IMR-90 (cell line): Measurements from ENCODE around the gene CCR3. TPM values are rescaled to one million over a fixed set of nuclear protein-coding genes. Genes with fewer than 3 reads are reported as not detected.

Experiments
- ATAC-seq: fragments of 200-7000 bp; cut with Tn5 transposase; 2 replicates; pipeline ENCODE4 v1.9.1; 2020; ENCODE audit warnings: low read depth, mild to moderate bottlenecking, moderate library complexity
- BruUV-seq: library from RNA; stranded (reverse); fragments of 400-500 nt; replicated peaks from 2 replicates; lab custom pipeline; 2021; lab: Mats Ljungman, UMichigan
- CTCF ChIA-PET: fragments of 300-600 bp; formaldehyde crosslinking; extraction: SDS; loops from one replicate; lab custom pipeline; 2021; ENCODE audit warnings: antibody characterized with exemption; lab: Yijun Ruan, JAX
- POLR2A ChIA-PET: fragments of 300-600 bp; sonication (Branson Sonifier 250); formaldehyde crosslinking; loops from one replicate; lab custom pipeline; 2022; ENCODE audit warnings: antibody characterized with exemption; ENCODE audit not compliant: unreplicated experiment; lab: Charles Lee
- DNase-seq: peaks from one replicate; pipeline ENCODE4 v3.0.0; 2013
- H2AFZ ChIP-seq: replicated peaks from 2 replicates; pipeline ENCODE3; 2013; ENCODE audit warnings: low read length, mild to moderate bottlenecking; ENCODE audit not compliant: poor library complexity
- H2AK5ac ChIP-seq: 2 replicates; pipeline ENCODE4 v1.6.1; 2013; ENCODE audit warnings: low read depth, low read length, inconsistent platforms
- H2AK9ac ChIP-seq: replicated peaks from 2 replicates; pipeline ENCODE3; 2013; ENCODE audit warnings: mild to moderate bottlenecking, low read depth, low read length, moderate library complexity; ENCODE audit not compliant: poor library complexity
- H2BK120ac ChIP-seq: 2 replicates; pipeline ENCODE4 v1.6.1; 2013; ENCODE audit warnings: low read depth, low read length, inconsistent platforms
- H2BK15ac ChIP-seq: 3 replicates; pipeline ENCODE4 v1.6.1; 2013; ENCODE audit warnings: low read depth, low read length, inconsistent platforms
- H2BK20ac ChIP-seq: 2 replicates; pipeline ENCODE4 v1.6.1; 2013; ENCODE audit warnings: low read depth, mild to moderate bottlenecking, inconsistent platforms, low read length, moderate library complexity
- H2BK5ac ChIP-seq: 2 replicates; pipeline ENCODE4 v1.6.1; 2013; ENCODE audit warnings: mild to moderate bottlenecking, low read depth, low read length, inconsistent platforms; ENCODE audit not compliant: poor library complexity, severe bottlenecking
- H3K14ac ChIP-seq: replicated peaks from 2 replicates; pipeline ENCODE4 v1.6.1; 2013; ENCODE audit warnings: low read depth, low read length, inconsistent platforms
- H3K18ac ChIP-seq: 2 replicates; pipeline ENCODE4 v1.6.1; 2013; ENCODE audit warnings: low read depth, low read length, control low read depth
- H3K23ac ChIP-seq: 2 replicates; pipeline ENCODE4 v1.6.1; 2013; ENCODE audit warnings: low read depth, low read length, inconsistent platforms
- H3K27ac ChIP-seq: 2 replicates; pipeline ENCODE4 v1.5.1; 2013; ENCODE audit warnings: mild to moderate bottlenecking, control low read depth, low read length; ENCODE audit not compliant: insufficient read depth
- H3K27me3 ChIP-seq: 2 replicates; pipeline ENCODE4 v1.6.1; 2013; ENCODE audit warnings: low read length; ENCODE audit not compliant: control insufficient read depth, insufficient read depth
- H3K36me3 ChIP-seq: 2 replicates; pipeline ENCODE4 v1.6.1; 2013; ENCODE audit warnings: low read length, mixed read lengths; ENCODE audit not compliant: control insufficient read depth, insufficient read depth
- H3K4ac ChIP-seq: 2 replicates; pipeline ENCODE4 v1.6.1; 2013; ENCODE audit warnings: low read depth, low read length, inconsistent platforms
- H3K4me1 ChIP-seq: 2 replicates; pipeline ENCODE4 v1.6.1; 2013; ENCODE audit warnings: low read length, mixed read lengths; ENCODE audit not compliant: control insufficient read depth, insufficient read depth
- H3K4me2 ChIP-seq: 2 replicates; pipeline ENCODE4 v1.6.1; 2013; ENCODE audit warnings: low read depth, mild to moderate bottlenecking, control low read depth, low read length, moderate library complexity
- H3K4me3 ChIP-seq: 2 replicates; pipeline ENCODE4 v1.5.1; 2013; ENCODE audit warnings: low read depth, mild to moderate bottlenecking, control low read depth, low read length, moderate library complexity; ENCODE audit not compliant: insufficient read depth
- H3K56ac ChIP-seq: 2 replicates; pipeline ENCODE4 v1.6.1; 2013; ENCODE audit warnings: low read length, inconsistent platforms; ENCODE audit not compliant: insufficient read depth; ENCODE audit errors: extremely low read depth
- H3K79me1 ChIP-seq, 2 experiments: 2 replicates each; pipeline ENCODE4 v1.6.1; 2013; ENCODE audit warnings: low read length in 2 of 2, inconsistent platforms in 1 of 2, low read depth in 1 of 2
- H3K9ac ChIP-seq: 2 replicates; pipeline ENCODE4 v1.6.1; 2013; ENCODE audit warnings: low read depth, low read length, control low read depth
- H3K9me1 ChIP-seq: 2 replicates; pipeline ENCODE4 v1.6.1; 2013; ENCODE audit warnings: low read length, inconsistent platforms; ENCODE audit not compliant: insufficient read depth
- H3K9me3 ChIP-seq: 2 replicates; pipeline ENCODE4 v1.6.1; 2013; ENCODE audit warnings: low read length; ENCODE audit not compliant: control insufficient read depth, insufficient read depth
- H4K20me1 ChIP-seq: 2 replicates; pipeline ENCODE4 v1.6.1; 2013; ENCODE audit warnings: low read length, inconsistent platforms; ENCODE audit not compliant: insufficient read depth
- H4K5ac ChIP-seq: 2 replicates; pipeline ENCODE4 v1.6.1; 2013; ENCODE audit warnings: mild to moderate bottlenecking, low read depth, low read length, control low read depth
- H4K8ac ChIP-seq, 2 experiments: 2 replicates each; pipeline ENCODE4 v1.6.1; 2013; ENCODE audit warnings: low read depth in 2 of 2, low read length in 2 of 2, control low read depth in 1 of 2, inconsistent platforms in 1 of 2
- H4K91ac ChIP-seq: 2 replicates; pipeline ENCODE4 v1.6.1; 2013; ENCODE audit warnings: low read depth, low read length, inconsistent platforms; ENCODE audit not compliant: insufficient read depth
- BHLHE40 ChIP-seq: fragments of 150-350 bp; IDR thresholded peaks from 2 replicates; pipeline ENCODE4 v1.6.1; 2016; ENCODE audit warnings: mild to moderate bottlenecking, low read depth, low read length
- CEBPB ChIP-seq: IDR thresholded peaks from 2 replicates; pipeline ENCODE4 v1.6.1; 2012; ENCODE audit warnings: low read depth, low read length, improper control_type of control experiment
- CHD1 ChIP-seq: IDR thresholded peaks from 2 replicates; pipeline ENCODE4 v1.6.1; 2012; ENCODE audit warnings: low read depth, low read length, improper control_type of control experiment
- CTCF ChIP-seq: conservative IDR thresholded peaks from 2 replicates; pipeline ENCODE4 v1.5.1; 2012; ENCODE audit warnings: mild to moderate bottlenecking, low read depth, low read length, improper control_type of control experiment
- ELK1 ChIP-seq: fragments of 150-350 bp; IDR thresholded peaks from 2 replicates; pipeline ENCODE4 v1.6.1; 2016; ENCODE audit warnings: low read depth, mild to moderate bottlenecking, low read length, moderate library complexity, borderline replicate concordance
- FOS ChIP-seq: fragments of 150-350 bp; IDR thresholded peaks from 2 replicates; pipeline ENCODE4 v1.6.1; 2016; ENCODE audit warnings: low read depth, low read length
- MAFK ChIP-seq: IDR thresholded peaks from 2 replicates; pipeline ENCODE4 v1.6.1; 2012; ENCODE audit warnings: low read depth, low read length, improper control_type of control experiment
- MAZ ChIP-seq: IDR thresholded peaks from 2 replicates; pipeline ENCODE4 v1.6.1; 2012; ENCODE audit warnings: low read depth, mild to moderate bottlenecking, low read length, improper control_type of control experiment, moderate library complexity, borderline replicate concordance
- MXI1 ChIP-seq: IDR thresholded peaks from 2 replicates; pipeline ENCODE4 v1.6.1; 2012; ENCODE audit warnings: low read depth, mild to moderate bottlenecking, low read length, moderate library complexity, borderline replicate concordance
- NFE2L2 ChIP-seq: fragments of 150-350 bp; IDR thresholded peaks from 2 replicates; pipeline ENCODE4 v1.6.1; 2016; ENCODE audit warnings: low read depth, mild to moderate bottlenecking, low read length
- POLR2A ChIP-seq: IDR thresholded peaks from 2 replicates; pipeline ENCODE4 v1.6.1; 2012; ENCODE audit warnings: mild to moderate bottlenecking, low read depth, low read length
- RAD21 ChIP-seq: IDR thresholded peaks from 2 replicates; pipeline ENCODE4 v1.6.1; 2012; ENCODE audit warnings: low read length, improper control_type of control experiment
- RCOR1 ChIP-seq: IDR thresholded peaks from 2 replicates; pipeline ENCODE4 v1.6.1; 2012; ENCODE audit warnings: mild to moderate bottlenecking, low read length, improper control_type of control experiment; ENCODE audit not compliant: insufficient replicate concordance
- RFX5 ChIP-seq: IDR thresholded peaks from 2 replicates; pipeline ENCODE4 v1.8.0; 2012; ENCODE audit warnings: low read depth, mild to moderate bottlenecking, low read length, moderate library complexity
- SMC3 ChIP-seq: fragments of 150-350 bp; IDR thresholded peaks from 2 replicates; pipeline ENCODE4 v1.6.1; 2016; ENCODE audit warnings: low read depth, mild to moderate bottlenecking, antibody characterized with exemption, low read length, moderate library complexity
- WGBS, 2 experiments: methylation state at CpG; one replicate each; pipeline versions ENCODE4 v1.1.5 to v1.1.7; 2013; ENCODE audit warnings: missing lambda C conversion rate in 2 of 2; ENCODE audit not compliant: insufficient read length in 1 of 2; ENCODE audit errors: extremely low coverage in 2 of 2; 5-methylcytosine and 5-hydroxymethylcytosine counted together
- dilution Hi-C: fragments of 300-500 bp; cut with HindIII; formaldehyde crosslinking; loops from one replicate; pipeline ENCODE4 v1.14.3; 2018; ENCODE audit warnings: low sequenced_read_pairs; ENCODE audit not compliant: unreplicated experiment
- in situ Hi-C: fragments of 300-500 bp; cut with MboI; formaldehyde crosslinking; loops from 3 replicates; pipeline ENCODE4 v1.14.3; 2019; ENCODE audit warnings: low sequenced_read_pairs, inconsistent platforms, mixed read lengths
- intact Hi-C: fragments of 100-400 bp; cut with micrococcal nuclease; formaldehyde crosslinking; loops from 2 replicates; pipeline ENCODE4 v1.10.0; 2022
- polyA plus RNA-seq, 3 experiments: library from polyadenylated mRNA; depleted of rRNA; stranded (reverse); fragments of >200 nt; gene quantifications; 2 replicates each; pipeline ENCODE4 v1.2.3, GENCODE V29; 2012; ENCODE audit warnings: low replicate concordance in 1 of 3
- total RNA-seq: library from RNA; depleted of rRNA; stranded (reverse); fragments of >200 nt; gene quantifications from 2 replicates; pipeline ENCODE4 v1.2.3, GENCODE V29; 2012
- TF ChIP-seq, protein P1 (sequence below): fragments of 150-350 bp; IDR thresholded peaks from 2 replicates; pipeline ENCODE4 v1.6.1; 2017; ENCODE audit warnings: mild to moderate bottlenecking, antibody characterized with exemption, low read length, low read depth

The CCR3 gene
- total and polyA plus RNA-seq, 2 of the 4 experiments (the other 2 are of a cell fraction): not detected

DNA sequence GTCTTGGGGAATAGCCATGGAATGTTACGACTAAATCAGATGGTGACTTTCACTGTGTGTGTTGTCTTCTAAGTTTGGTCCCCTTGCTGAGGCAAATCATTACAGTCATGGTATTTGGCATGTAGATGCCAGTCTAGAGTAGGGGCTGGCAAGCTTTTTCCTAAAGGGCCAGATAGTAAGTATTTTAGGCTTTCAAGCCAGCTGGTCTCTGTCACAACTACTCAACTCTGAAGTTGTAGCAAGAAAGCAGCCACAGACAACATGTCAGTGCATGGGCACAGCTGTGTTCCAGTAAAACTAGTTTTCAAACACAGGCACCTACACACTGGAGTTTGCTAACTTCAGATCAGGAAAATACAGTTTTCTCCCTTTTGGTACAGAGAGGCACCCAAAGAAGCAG lies 39.3 kb downstream of the CCR3 start:
- H4K8ac ChIP-seq: no peak overlapping the region
- H2BK20ac ChIP-seq: no peak overlapping the region
- H3K27ac ChIP-seq: no peak overlapping the region
- H3K36me3 ChIP-seq: no peaks in the 10 kb centered on the region
- 0 out of 2 replicates have a peak, but pooled peaks cover 2% of the 10 kb centered on the region for H3K9me1 ChIP-seq
- H3K14ac ChIP-seq: no peak overlapping the region
- H3K4me1 ChIP-seq: no peaks in the 10 kb centered on the region
- H2AFZ ChIP-seq: no peak overlapping the region
- H2BK15ac ChIP-seq: no peak overlapping the region
- H3K9ac ChIP-seq: no peak overlapping the region
- H2AK5ac ChIP-seq: no peak overlapping the region
- H3K56ac ChIP-seq: no peak overlapping the region
- TF ChIP-seq CTCF (no peak), MAZ (no peak), CEBPB (no peak), SMC3 (no peak), CHD1 (no peak), MAFK (no peak), ELK1 (no peak), FOS (no peak), RAD21 (no peak), RCOR1 (no peak), POLR2A (no peak), NFE2L2 (no peak), MXI1 (no peak), BHLHE40 (no peak), RFX5 (no peak)
- TF ChIP-seq, protein P1, sequence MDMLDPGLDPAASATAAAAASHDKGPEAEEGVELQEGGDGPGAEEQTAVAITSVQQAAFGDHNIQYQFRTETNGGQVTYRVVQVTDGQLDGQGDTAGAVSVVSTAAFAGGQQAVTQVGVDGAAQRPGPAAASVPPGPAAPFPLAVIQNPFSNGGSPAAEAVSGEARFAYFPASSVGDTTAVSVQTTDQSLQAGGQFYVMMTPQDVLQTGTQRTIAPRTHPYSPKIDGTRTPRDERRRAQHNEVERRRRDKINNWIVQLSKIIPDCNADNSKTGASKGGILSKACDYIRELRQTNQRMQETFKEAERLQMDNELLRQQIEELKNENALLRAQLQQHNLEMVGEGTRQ: no peak
- ChIA-PET CTCF (no interaction called here), POLR2A (no interaction called here)
- H3K4me2 ChIP-seq: no peak overlapping the region
- dilution Hi-C loops: no loop called here
- H2BK120ac ChIP-seq: no peak overlapping the region
- no peaks in the 10 kb centered on the region for H3K9me3 ChIP-seq
- no CpG with 5 or more reads among the region's 1 CpG for WGBS, 2 experiments
- no peak overlapping the region for H3K4me3 ChIP-seq
- no TSS peak for BruUV-seq
- H3K18ac ChIP-seq: no peak overlapping the region
- H3K23ac ChIP-seq: no peak overlapping the region
- ATAC-seq: no peak
- in situ Hi-C loops: no loop called here
- intact Hi-C loops: no loop called here
- no peak overlapping the region for H3K4ac ChIP-seq
- H3K79me1 ChIP-seq: no peaks in the 10 kb centered on the region
- H4K20me1 ChIP-seq: no peaks in the 10 kb centered on the region
- no peak overlapping the region for H2AK9ac ChIP-seq
- H3K27me3 ChIP-seq: peaks cover 11% of the 10 kb centered on the region
- DNase-seq: no peak
- H2BK5ac ChIP-seq: no peak overlapping the region
- H4K91ac ChIP-seq: no peak overlapping the region
- no peak overlapping the region for H4K5ac ChIP-seq
